Activated CD8-positive, alpha-beta memory T cell treated with anti-CD3 and anti-CD28 coated beads, Interleukin-2, amount 50 U/mL, for 4 hours (primary cell): ENCODE results near the gene MTF2.

Experiments used
- DNase-seq: peaks from one replicate; pipeline ENCODE4 v3.0.0-alpha.2; 2020

The MTF2 gene

DNA sequence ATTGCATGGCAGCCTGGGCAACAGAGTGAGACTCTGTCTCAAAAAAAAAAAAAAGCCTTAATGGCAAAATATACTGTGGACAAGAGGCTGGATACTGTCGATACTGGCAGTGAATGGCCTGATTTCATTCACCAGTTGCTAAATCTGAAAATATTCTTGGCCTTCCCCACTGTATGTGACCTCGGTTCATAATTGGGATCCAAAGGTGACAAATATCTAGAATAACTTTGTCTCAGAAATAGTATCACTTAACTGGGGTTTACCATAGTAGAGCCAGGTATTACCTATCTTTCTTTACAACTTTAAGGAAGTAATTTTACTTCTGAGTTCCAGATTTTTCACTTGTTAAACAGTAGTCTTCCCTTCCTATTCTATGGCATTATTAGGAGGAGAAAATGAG lies 8.4 kb downstream of the MTF2 start:
- no peak for DNase-seq

DNA sequence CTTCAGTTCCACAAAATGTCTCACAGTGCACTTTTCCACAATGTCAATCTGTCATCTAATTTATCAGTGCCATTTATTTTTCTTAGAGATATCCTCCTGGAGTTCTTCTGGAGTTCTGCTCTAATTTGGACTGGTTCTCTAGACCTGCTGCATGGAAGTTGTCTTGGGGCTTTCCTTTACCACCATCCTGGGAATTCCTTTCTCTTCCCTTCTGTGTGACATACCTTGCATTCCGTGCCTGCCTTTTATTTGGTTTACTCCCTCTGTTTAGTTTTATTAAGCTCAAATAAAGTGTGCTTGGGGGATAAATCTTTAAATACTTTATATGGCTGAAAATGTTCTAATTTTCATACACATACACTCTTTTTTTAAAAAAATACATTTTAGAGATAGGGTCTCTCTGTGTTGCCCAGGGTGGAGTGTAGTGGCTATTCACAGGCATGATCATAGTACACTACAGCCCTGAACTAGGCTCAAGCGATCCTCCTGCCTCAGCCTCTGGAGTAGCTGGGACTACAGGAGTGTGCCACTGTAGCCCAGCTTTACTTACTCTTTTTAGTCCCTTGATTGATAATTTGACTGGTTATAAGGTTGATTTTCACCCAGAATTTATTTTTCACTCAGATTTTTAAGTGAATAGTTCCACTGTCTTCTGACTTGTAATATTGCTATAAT lies 14.4 kb downstream of the MTF2 start:
- DNase-seq = no peak

DNA sequence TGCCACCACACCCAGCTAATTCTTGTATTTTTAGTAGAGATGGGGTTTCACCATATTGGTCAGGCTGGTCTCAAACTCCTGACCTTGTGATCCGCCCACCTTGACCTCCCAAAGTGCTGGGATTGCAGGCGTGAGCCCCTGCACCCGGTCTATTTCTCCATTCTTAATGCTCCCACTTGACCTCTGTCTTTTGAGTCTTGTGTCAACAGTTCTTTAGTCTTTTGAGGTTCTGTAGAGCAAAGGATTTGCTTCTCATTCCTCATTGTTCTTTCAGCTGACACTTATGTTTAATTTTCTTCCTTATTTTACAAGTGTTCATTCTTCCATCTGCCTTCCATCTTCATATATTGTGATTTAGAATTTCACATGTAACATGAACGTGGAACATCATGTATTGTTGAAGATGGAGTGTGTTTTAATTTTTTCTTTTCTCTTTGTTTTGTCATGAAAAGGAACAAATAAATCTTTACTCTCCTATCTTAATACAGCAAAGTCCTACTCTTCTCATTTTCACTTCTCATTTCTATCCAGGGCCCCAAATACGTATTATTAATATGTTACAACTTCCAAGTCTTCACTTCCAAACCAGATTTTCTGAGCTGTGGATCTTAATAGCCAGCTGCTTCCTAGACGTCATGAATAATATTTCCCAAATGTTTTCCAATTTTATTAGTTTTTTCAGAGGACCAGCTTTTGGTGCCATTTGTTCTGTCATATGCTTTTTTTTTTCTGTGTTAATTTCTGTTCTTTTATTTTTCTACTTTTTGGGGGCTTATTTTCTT lies 16.9 kb downstream of the MTF2 start:
- no peak for DNase-seq

DNA sequence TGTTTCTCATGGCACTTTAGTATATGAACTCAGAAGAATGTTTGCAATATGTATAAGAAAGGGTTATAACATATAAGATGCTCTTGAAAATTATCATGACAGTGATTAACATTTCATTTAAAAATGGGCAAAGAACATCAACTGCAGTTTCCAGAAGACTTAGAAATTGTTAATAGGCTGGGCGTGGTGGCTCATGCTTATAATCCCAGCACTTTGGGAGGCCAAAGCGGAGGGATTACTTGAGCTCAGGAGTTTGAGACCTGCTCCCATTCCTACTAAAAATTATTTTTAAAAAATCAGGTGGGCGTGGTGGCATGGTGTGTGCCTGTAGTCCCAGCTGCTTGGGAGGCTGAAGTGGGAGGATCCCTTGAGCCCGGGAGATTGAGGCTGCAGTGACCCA lies 23.1 kb downstream of the MTF2 start:
- DNase-seq = no peak

DNA sequence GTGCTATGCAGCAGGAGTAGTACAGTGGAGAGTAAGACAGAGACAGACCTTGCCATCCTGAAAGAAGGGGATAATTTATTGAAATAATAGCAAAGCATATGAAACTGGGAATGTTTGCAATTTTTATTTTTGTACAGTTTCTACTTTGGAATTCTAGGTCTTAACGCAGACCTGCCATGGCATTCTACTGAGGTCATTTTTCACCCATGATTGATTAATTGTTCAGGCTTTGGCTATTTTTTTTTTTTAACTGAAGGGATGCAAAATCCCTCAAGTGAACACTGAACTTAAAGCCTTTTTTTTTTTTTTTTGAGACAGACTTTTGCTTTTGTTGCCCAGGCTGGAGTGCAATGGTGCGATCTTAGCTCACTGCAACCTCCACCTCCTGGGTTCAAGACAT lies 27.1 kb downstream of the MTF2 start:
- no peak for DNase-seq

DNA sequence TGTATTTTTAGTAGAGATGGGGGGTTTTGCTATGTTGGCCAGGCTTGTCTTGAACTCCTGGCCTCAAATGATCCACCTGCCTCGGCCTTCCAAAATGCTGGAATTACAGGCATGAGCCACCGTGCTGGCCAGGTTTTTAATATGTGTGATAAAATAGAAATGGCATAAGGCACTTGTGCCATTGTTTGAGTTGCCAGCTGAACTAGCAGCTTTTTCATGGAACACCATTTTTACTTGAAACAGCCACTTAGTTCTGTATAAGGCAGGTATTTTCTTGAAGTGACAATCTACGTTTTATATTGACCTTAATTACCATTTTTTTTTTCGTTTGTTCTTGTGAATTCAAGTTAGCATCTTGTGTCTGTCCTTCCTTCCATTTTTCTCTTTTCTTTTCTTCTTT lies 28.3 kb downstream of the MTF2 start:
- no peak for DNase-seq

DNA sequence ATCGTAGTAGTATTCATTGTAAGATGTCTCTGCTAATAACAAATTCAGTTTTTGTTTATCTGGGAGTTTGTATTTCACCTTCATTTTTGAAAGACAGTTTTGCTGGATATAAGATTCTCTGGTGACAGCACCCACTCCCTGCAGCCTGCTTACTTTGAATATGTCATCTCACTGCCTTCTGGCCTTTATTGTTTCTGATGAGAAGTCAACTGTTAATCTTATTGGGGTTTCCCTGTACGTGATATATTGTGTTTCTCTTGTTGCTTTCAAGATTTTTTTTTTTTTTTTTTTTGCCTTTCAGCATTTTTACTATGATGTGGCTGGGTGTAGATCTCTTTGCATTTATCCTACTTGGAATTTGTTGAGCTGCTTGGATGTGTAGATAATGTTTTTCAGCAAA lies 29.3 kb downstream of the MTF2 start:
- DNase-seq = no peak

DNA sequence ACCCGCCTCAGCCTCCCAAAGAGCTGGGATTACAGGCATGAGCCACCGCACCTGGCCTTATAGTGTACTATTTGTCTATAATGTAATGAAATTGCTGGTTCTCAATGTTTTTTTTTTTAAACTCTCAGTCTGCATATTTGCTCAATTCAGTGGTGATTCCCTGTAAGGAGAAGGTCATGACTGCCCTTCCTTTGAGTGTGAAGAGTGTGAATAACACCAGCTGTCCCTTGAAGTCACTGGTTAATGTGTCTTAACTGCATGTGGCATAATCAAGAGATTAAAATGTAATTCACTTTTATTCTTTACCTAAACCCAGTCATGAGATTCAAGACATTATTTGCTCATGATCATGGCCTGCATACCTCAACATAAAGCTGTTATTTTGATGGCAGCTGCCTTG lies 30.5 kb downstream of the MTF2 start:
- DNase-seq = no peak

DNA sequence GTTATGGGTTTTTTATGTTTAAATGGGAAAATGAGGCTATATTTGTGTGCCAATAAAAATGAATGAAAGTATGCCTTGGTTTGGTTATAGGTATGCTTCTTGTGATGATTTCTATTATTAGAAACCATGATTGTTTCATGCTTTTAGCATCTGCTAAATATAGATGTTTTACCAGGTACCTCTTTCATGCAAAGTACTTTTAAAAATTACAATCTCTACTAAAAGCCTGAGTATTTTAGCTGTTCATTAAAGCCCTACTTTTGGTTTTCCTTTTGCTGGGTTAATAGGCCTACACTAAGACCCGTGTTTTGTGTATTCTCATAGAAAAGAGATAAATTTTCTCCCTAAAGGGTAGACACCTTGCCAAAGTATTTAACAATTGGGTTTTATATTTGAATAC lies 32.0 kb downstream of the MTF2 start:
- no peak for DNase-seq

DNA sequence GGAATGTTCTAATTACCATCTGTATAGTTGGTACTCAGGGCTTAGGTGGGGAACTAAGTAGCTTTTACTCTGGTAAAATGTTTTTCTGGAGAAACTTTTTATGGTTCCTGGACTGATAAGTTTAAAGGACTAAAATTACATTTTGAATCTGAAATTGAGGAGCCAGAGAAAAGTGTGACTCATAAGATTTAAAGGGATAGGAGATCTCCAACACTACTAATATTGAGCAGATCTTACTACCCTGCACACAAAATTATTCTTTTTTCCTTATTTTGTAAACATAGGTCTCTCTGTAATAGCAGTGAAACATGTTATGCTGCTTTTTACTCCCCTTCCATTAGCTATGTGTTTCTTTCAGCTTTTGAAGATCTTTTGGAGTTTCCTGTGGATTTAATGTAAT lies 32.5 kb downstream of the MTF2 start:
- no peak for DNase-seq

DNA sequence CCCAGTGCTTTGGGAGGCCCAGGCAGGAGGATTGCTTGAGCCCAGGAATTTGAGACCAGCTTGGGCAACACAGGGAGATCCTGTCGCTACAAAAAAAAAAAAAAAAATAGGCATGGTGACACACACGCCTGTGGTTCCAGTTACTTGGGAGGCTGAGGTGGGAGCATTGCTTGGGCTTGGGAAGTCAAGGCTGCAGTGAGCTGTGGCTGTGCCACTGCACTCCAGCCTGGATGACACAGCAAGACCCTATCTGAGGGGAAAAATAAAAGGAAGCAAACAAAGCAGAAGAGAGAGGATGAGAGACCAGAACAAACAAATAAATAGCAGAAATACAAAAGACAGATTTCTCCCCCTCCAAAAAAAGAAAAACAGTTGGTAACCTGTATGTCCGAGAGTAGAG lies 34.0 kb downstream of the MTF2 start:
- no peak for DNase-seq

DNA sequence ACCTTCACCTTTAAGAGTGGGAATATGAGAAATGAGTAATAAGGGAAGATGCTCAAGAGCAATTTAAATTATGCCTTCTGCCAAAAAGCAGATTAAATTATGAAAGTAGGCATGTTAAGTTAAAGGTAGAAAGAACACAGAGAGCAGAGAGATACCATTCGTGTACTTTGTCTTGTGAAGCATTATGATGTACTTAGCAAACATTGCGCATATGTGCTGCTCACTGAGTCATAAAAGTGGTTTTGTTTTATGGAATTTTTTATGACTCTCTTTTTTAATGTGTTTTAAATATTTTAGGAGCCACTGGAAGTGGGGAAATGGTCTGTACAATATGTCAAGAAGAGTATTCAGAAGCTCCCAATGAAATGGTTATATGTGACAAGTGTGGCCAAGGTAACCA lies 35.3 kb downstream of the MTF2 start:
- no peak for DNase-seq

DNA sequence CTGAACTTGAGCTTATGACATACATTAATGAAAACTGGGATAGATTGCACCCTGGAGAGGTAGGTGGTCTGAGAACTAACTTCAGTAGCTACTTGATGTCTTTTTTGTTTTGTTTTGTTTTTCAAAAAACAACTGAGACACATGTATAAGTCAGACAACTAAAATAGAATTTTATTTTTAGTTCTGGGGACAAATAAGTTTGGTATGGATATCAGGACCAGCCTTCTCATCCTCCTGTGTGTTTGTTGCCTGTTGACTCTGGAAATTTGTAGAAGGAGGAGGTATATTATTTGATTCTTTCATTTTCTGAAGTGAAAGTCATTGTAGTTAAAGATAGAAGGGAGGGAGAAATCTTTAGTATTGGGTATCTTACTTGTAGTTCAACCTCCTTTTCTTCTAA lies 41.5 kb downstream of the MTF2 start:
- DNase-seq = no peak

DNA sequence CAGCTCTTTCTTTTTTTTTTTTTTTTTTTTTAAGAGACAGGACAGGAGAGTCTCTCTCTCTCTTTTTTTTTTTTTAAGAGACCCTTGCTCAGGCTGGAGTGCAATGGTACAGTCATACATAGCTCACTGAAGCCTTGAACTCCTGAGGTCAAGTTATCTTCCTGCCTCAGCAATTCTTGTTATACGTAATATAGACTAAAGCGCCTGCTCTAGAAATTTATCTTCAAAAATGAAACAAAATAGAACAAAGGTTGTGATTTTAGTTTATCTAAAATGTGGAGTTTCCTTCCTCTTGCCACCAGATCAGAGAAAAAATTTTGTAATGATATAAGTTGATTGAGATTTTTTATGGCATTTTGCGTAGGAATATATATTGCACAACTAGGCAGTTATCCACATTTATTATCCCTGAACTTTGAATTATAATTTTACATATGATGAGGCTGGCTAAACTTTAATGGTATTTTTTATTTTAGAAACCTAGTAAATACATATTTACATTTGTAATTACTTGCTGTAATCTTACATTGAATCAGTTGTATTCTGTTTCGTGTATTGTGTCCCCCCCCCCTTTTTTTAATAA lies 44.2 kb downstream of the MTF2 start:
- no peak for DNase-seq

DNA sequence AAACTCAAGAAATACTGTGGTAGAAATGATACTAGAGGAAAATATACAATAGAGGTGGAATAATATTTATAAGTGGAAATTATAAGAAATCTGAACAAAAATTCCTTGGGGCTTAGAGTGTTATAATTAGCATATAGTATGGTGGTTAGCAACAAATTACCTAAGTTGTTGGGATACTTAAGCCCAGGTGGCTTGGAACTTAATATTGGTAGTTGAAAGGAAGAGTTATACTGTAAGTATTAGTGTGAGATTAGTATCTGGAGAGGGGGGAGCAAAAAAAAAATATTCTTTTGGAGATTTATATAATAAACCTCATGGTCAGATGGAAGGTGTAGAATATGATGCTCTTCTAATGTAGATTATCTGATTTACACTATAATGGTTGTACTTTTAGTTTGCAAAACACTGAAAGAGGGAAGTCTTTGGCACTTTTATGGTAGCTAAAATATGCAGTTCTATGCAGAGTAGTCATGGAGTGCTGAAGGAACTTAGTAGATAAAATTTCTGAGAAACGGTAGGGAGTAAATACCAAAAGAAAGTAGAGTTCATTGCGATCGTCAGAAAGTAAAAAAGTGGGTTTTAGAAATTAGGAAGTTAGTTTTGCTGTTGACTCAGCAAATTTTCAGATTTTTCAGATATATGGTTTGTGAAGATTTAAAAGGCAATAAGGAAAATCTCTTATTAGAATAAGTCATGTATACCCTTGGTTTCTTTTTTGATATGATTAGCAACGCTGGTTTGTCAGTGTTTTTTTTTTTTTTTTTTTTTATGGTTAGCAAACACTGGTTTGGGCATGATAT lies 45.7 kb downstream of the MTF2 start:
- DNase-seq = no peak

DNA sequence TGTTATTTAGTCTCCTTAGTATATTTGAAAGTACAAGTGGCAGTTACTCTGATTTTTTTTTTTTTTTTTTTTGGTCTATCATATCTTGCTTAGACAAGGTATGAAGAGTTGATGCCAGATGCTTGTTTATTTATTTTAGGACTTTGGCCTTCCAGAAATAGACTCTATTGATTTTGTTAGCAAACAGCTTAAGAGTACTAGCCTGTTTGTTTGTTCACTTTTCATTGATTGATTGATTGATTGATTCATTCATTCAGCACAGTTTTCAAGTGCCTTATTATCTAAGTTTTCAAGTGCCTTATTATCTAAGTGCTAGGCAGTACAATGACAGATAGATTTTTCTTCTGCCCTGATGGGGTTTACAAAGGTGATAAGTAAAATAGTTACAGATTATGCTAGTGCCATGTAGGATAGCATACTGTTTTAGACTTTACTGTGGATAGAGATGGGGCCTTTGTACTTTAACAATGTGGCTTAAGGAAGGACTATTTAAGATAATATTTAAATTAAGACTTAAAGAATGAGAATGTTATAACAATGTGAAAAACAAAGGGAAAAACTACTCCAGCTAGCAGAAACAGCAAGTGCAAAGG lies 50.5 kb downstream of the MTF2 start:
- DNase-seq = no peak

DNA sequence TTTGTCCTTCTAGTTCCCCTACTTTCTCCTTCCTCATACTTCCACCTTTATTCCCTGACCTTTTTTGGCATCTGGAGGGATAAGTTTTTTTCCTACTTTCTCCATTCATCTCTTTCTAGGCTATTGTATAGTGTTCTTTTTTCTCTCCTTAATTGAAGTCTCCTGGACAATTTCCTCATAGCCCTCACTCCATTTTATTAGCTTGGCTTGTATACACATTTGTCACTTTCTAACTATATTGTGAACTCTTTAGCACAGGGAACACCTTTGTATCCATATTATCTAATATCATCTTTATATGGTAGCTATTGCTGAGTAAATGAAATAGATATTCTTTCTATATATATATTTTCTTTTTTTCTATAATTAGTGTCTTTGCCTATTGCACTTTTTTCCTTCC lies 53.6 kb downstream of the MTF2 start:
- DNase-seq = no peak

DNA sequence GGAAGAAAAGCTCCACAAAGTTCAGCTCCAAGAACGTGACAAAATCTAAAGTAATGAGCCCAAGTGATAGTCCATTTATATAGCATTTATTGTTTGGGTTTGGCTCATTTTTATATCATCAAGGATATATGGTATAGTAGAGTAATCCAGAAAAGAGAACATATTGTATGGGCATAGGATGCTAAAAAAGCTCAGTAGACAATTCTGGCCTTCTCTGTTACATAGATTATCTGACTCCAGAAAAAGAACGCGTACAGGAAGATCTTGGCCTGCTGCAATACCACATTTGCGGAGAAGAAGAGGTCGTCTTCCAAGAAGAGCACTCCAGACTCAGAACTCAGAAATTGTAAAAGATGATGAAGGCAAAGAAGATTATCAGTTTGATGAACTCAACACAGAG lies 57.4 kb downstream of the MTF2 start:
- no peak for DNase-seq

DNA sequence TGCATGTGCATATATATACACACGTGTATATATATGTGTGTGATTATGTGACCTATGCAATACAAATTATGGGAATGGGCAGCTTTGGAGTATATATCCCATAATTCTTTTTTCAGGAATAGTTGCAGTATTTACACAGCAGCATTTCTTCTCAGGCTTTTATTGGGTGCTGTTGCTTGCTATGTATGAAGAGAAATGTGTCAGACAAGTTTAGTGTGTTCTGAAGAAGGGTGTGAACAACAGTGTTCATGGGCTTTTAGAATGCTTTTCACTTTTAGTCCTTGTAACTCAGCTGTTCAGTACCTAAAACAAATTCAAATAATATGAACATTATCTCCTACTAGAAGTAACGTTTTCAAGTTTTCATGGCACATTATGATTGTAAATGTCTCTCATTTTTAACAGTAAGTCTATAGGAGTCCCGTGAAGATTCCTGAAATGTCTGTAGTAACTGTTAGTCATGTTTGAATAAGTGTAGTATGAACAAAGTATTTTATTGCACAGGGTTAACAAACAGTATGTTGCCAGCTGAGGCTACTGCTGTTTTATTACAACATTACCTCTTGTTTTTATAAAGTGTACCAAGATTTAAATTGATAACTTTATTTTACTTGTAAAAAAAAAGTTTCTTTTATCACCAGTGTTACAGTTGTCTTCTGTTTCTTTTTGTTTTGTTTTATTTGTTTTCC lies 58.7 kb downstream of the MTF2 start:
- no peak for DNase-seq

DNA sequence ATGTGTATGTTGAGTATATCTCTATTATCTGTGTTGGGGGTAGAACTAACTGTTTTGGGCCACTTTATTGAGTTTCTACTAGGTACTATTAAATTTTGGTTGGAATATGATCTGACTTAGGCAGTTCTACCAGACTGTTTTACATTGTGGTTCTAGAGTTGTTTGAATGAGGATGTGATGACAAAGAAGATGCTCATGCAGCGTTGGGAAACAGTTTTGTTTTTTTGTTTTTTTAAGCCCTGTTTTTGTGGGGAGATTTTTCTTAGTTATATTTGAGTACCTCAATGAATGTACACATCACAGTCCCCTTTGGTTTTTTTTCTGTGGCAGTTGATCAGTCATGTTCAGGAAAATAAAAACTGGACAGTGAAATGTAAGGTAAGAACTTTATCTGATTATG lies 61.0 kb downstream of the MTF2 start:
- no peak for DNase-seq

DNA sequence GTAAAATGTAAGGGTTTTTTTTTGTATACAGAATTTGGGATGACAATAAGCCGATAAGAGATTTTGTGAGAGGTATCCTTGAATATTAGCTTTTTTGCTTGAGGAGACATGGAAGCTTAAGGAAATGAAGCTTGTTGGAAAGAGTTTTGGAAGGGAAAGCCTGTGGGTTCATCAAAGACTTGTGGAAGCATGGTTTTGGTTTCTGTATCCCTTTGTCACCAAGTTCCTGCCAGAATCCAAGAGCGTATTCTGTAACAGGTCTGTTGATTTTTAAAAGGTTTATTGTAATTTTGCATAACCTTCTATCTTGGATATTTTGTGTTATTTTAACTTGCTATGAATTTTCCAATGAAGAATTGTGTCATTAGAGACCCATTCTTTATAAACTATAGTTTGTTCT lies 63.1 kb downstream of the MTF2 start:
- DNase-seq = no peak

DNA sequence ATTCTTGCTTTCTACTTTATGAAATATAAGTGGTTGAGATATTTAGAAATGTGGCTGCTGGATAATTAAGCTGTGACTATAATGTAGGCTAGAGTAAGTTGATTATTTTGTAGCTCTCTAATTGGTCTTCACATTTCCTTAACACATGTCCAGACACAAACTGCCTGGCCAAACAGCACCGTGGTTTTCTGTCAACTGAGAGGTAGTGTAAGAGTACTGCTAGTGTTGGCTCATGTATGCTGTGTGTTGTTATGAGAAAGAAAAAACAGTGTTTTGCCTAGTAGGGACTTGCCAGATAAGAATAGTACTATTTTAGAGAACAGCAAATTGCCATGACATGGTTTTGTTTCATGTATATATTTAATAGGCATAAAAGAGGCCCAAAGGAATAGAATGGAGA lies 64.1 kb downstream of the MTF2 start:
- no peak for DNase-seq

DNA sequence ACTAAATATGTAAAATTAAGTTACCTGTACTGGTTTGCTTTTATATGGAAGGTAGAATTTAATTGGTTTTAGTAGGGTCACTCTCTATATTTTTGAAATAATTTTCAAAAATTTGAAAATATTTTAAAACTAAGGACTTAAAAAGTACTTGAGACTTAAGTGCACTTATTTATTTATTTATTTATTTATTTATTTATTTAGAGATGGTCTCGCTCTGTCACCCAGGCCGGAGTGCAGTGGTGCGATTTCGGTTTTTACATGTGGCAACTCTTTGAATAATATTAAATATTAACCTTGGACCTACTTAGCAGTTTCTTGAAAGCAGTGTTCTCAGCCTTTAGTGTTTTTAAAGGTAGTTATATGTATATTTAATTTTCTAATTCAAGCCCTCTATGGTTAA lies 64.7 kb downstream of the MTF2 start:
- DNase-seq = no peak
